ENCODE measurements around the gene SYNE4. TPM values are rescaled to one million over a fixed set of nuclear protein-coding genes. Genes with fewer than 3 reads are reported as not detected.

SYNE4 gene
- polyA plus RNA-seq, 1 of the 3 experiments (the other 2 are of a cell fraction): 0.48 TPM

GRCh38 chr19:36054733-36055686 lies 46.4 kb upstream of the SYNE4 start, which contains the start of gene WDR62:
Gene WDR62, plus strand, starts transcription at chr19:36054897. Its CDS starts 75 bp downstream, at chr19:36054972.
- 1% methylated on average over 33 of the region's 76 CpGs for WGBS (ENCODE audit: low lambda C conversion rate)
- CTCF ChIA-PET: interaction anchor here (1.4 to 3.3 kb wide), 4 partner anchors 12 to 23 kb away, joined by 4 to 16 read pairs (median 4); partner anchors contain the start of gene CLIP3

More at GRCh38 chr19:36054733-36055686, 46.4 kb upstream of the SYNE4 start, which contains the start of gene WDR62:
- peak; percentile 96 for DNase-seq
- peak within 1 kb of the TSS; percentile 80 for H3K4me2 ChIP-seq
- no peaks in the 10 kb centered on the region for H3K36me3 ChIP-seq (replicated peaks in 1 of 2; ENCODE audit: control insufficient read depth in 1 of 2, insufficient read depth in 2 of 2, low read length in 1 of 2)
- no peaks in the 10 kb centered on the region for H3K9me3 ChIP-seq
- POLR2A ChIA-PET: interaction anchor here (0.6 to 1.6 kb wide), 4 partner anchors 10 to 364 kb away, joined by 3 to 6 read pairs (median 4); partner anchors contain the start of genes ALKBH6 and APLP1
- H3K79me2 ChIP-seq (ENCODE audit: insufficient read depth): peaks cover 45% of the 10 kb centered on the region
- no peak for TF ChIP-seq RXRA (IDR thresholded peaks at IDR 0.05; ENCODE audit: borderline replicate concordance, low read depth)
- no peak for TF ChIP-seq EP300 (IDR thresholded peaks at IDR 0.05; ENCODE audit: borderline replicate concordance in 1 of 2, low read depth in 1 of 2, low read length in 1 of 2)
- peak; percentile 97 for TF ChIP-seq SIN3A (IDR thresholded peaks at IDR 0.05; ENCODE audit: borderline replicate concordance, low read depth, low read length)
- TF ChIP-seq RFX5 (IDR thresholded peaks at IDR 0.05; ENCODE audit: low read length): no peak; the same call in 1 of the 2 replicates
- no peak for TF ChIP-seq SMC3 (IDR thresholded peaks at IDR 0.05; ENCODE audit: low read depth, low read length)
- TF ChIP-seq, protein P1, sequence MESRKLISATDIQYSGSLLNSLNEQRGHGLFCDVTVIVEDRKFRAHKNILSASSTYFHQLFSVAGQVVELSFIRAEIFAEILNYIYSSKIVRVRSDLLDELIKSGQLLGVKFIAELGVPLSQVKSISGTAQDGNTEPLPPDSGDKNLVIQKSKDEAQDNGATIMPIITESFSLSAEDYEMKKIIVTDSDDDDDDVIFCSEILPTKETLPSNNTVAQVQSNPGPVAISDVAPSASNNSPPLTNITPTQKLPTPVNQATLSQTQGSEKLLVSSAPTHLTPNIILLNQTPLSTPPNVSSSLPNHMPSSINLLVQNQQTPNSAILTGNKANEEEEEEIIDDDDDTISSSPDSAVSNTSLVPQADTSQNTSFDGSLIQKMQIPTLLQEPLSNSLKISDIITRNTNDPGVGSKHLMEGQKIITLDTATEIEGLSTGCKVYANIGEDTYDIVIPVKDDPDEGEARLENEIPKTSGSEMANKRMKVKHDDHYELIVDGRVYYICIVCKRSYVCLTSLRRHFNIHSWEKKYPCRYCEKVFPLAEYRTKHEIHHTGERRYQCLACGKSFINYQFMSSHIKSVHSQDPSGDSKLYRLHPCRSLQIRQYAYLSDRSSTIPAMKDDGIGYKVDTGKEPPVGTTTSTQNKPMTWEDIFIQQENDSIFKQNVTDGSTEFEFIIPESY (IDR thresholded peaks at IDR 0.05; ENCODE audit: borderline replicate concordance, low read depth): no peak
- peak; percentile 7 for TF ChIP-seq CHD2 (IDR thresholded peaks at IDR 0.05; ENCODE audit: low read length, partially characterized antibody)
- TF ChIP-seq, protein P2, sequence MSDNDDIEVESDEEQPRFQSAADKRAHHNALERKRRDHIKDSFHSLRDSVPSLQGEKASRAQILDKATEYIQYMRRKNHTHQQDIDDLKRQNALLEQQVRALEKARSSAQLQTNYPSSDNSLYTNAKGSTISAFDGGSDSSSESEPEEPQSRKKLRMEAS (IDR thresholded peaks at IDR 0.05; ENCODE audit: low read depth): peak; percentile 64; the same call in 1 of the 2 replicates
- peak; percentile 51; the same call in 1 of the 2 replicates for TF ChIP-seq IRF3 (IDR thresholded peaks at IDR 0.05; ENCODE audit: low read depth, low read length)
- peak; percentile 95 for TF ChIP-seq MXI1 (IDR thresholded peaks at IDR 0.05; ENCODE audit: low read depth, low read length)
- no peak for TF ChIP-seq FOXJ3 (CRISPR knock-in tag; IDR thresholded peaks at IDR 0.05)
- TF ChIP-seq GATA2 (CRISPR knock-in tag; IDR thresholded peaks at IDR 0.05): no peak
- TF ChIP-seq FOXM1 (IDR thresholded peaks at IDR 0.05; ENCODE audit: low read depth): peak; percentile 81
- TF ChIP-seq ELF1 (IDR thresholded peaks at IDR 0.05): no peak
- TF ChIP-seq EZH2phosphoT487 (IDR thresholded peaks at IDR 0.05; ENCODE audit: borderline replicate concordance, low read depth): no peak
- TF ChIP-seq YY1 (IDR thresholded peaks at IDR 0.05; ENCODE audit: low read depth): peak; percentile 56; the same call in 1 of the 2 replicates
- no peak for TF ChIP-seq GABPA (IDR thresholded peaks at IDR 0.05; ENCODE audit: low read depth)
- TF ChIP-seq TEAD4 (IDR thresholded peaks at IDR 0.05; ENCODE audit: borderline replicate concordance, insufficient read depth): no peak
- no peak for TF ChIP-seq RAD21 (IDR thresholded peaks at IDR 0.05; ENCODE audit: low read length)
- TF ChIP-seq PBX3 (IDR thresholded peaks at IDR 0.05): no peak
- no peak; the same call in 1 of the 2 replicates for TF ChIP-seq NFIC (IDR thresholded peaks at IDR 0.05; ENCODE audit: borderline replicate concordance)
- peaks cover 3 to 5% of the 10 kb centered on the region in 2 experiments; a peak in 2 of 4 replicates for H3K4me1 ChIP-seq (ENCODE audit: control insufficient read depth in 1 of 2, insufficient read depth in 2 of 2, low read depth in 1 of 2, low read length in 1 of 2)
- peak within 1 kb of the TSS; percentile 95 to 98 for H3K27ac ChIP-seq (ENCODE audit: low read depth in 2 of 2, low read length in 1 of 2)
- peak within 1 kb of the TSS; percentile 76 for H3K9ac ChIP-seq
- H2AFZ ChIP-seq (ENCODE audit: low read depth): peak within 1 kb of the TSS; percentile 82
- peaks cover 15% of the 10 kb centered on the region for H3F3A ChIP-seq (replicated peaks; ENCODE audit: insufficient read depth)
- H4K20me1 ChIP-seq (ENCODE audit: insufficient read depth): peaks cover 17% of the 10 kb centered on the region; the same call in 1 of the 2 replicates
- no peaks in the 10 kb centered on the region for H3K9me2 ChIP-seq
- H3K27me3 ChIP-seq (ENCODE audit: insufficient read depth): no peaks in the 10 kb centered on the region
- H3K4me3 ChIP-seq (ENCODE audit: low read depth in 2 of 2, low read length in 1 of 2): peak within 1 kb of the TSS; percentile 64 to 68
